ENCODE data around the gene DCAKD.

Gene DCAKD

DNA sequence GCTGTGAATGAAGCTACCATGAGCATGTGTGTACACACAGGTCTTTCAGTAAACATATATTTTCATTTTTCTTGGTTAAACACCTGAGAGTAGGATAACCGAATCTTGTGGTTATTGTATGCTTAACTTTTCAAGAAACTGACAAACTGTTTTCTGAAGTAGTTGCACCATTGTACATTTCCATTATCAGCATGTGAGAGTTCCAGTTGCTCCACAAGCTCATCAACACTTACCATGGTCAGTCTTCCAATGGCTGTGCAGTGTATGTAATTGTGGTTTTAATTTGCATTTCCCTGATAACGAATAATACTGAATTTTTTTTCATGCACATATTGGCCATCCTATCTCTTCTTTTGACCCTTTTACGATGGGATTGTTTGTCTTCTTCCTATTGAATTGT, 52.0 kb downstream of the DCAKD start:
- no peak for DNase-seq (ENCODE audit: low spot score)

DNA sequence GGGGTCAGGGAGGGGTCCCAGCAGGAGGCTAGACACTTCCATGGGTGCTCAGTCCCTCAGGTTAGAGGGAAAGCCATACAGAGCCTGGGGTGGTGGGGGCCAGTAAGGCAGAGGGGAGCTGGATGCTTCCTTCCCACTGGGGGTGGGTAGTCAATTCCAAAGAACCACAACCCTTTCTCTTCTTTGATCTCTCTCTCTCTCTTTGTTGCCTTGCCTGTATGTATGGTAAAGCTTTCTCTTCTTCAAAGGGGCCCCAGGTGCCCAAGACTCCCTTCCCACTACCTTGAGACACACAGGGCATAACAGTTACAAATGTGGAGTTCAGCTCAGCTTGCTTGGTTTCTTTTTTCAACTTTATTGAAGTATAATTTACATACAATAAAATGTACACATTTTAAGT, 52.8 kb downstream of the DCAKD start:
- no peak for DNase-seq (ENCODE audit: low spot score)

DNA sequence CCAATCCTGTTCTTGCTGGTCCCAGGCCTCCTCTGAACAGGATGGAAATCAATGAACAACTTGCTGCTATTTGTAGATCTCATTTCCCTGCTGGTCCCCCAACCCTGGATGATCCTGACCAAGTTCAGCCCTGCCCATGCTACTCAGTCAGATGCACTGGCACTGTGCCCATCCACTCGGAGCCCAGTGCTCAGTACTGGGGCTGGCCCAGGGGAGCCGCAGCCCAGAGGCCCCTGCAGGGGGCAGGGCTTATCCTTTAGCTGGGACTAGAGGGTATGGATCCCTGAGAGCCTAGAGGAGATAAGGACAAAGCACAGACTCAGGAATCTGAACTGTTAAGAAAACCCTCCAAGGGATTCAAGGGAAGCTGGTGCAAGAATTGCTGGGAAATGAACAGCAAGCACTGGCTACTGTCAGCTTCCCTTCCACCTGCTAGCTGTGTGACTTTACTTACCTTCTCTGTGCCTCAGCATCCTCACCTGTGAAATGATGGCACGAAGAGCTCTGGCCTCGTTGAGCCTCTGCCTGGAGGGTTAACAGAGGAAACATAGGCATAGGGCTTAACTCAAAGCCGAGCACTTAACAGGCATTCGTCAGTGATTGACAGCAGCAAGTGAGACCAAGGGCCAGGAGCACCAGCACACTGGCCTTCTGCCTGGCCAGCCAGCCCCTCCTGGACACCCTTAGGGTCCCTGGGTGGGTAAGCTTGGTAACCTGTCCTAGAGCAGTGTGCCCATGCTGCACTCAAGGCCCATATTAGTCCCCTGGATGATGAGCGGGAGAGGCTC, 53.5 kb downstream of the DCAKD start:
- DNase-seq (ENCODE audit: low spot score) = no peak

DNA sequence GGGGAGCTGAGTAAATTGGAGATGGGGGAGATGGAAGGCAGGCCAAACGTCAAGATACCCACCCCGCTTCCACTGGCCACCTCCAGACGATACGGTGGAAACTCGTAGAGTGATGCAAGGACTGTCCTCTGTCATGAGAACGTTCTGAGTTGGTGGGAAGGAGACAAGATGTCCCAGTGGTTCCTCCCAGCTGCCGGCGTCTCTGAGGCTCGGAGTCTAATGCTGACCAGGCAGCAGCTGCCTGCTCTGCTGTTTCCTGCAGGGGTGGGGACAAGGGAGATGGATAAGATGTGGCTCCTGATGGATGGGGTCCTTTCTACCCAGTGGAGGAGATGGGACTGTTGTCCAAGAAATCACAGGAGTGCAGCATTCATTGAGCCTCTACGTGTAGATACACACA, 55.1 kb downstream of the DCAKD start:
- DNase-seq (ENCODE audit: low spot score) = no peak

DNA sequence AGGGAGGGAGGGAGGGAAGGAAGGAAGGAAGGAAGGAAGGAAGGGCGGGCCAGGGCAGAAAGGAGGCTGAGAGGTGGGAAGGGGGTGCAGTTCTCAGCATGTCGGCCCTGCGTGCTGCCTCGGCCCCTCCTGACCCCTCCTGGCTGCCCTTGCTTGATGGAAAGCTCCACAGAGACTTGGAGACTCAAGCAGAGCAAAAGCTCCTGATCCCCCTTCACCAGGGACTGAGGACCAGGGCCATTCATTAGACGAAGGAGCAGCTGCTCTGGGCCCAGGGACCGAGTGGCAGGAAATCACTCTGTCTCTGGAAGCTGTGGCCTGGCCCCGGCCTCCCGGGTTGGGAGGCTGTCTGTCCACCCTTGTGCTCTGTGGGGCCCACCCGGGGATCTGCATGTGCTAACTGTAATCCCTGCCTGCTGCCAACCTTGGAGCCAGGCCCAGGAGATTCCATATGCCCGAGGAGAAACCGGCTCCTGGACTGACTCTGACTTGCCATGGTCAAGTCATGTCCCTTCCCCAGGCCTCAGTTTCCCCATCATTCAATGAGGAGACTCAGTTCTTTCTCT, 55.9 kb downstream of the DCAKD start:
- no peak for DNase-seq (ENCODE audit: low spot score)

DNA sequence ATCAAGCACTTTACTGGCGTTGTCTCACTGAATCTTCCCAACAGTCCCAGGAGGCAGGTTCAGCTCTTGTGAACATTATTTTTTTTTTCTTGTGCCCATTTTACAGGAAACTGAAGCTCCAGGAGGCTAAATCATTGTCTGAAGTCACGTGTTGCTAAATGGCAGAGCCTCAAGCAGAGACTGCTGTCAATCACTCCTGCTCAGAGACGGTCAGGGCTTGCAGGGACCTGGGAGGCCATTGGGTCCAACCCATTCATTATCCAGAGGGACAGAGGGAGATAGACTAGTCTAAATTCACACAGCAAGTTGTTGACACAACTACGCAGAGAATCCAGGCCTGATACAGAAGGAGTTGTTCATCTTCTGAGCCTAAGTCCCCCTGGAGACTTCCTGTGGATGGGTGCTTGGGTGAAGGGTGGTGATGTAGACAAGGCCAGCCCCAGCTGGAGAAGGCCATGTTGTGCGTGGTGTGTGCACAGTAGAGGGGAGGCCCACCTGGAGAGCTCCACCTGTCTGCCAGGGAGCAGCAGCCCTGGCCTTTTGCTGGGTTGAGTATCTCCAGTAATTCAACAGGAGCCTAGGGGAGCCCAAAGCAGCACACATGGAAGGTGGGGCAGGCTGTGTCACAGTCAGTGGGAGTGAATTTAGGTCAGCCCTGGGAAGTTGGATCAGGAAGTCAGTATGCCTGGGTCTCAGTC, 59.0 kb downstream of the DCAKD start:
- no peak for DNase-seq (ENCODE audit: low spot score)

DNA sequence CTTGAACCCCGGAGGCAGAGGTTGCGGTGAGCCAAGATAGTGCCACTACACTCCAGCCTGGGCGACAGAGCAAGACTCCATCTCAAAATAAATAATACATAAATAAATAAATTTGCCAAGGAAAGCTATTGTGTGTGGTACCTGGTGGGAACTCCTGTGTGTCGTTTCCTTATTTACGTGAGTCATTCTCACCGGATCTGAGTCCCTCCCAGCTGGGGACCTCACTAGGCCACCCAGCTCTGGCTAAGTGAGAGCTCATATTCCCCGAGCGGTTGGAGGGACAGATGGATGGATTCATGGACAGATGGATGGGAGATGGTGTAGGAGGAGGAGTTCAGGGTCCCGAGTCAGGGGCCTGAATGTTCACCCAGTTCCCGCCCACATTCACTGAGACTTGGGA, 60.4 kb downstream of the DCAKD start:
- DNase-seq (ENCODE audit: low spot score) = no peak

DNA sequence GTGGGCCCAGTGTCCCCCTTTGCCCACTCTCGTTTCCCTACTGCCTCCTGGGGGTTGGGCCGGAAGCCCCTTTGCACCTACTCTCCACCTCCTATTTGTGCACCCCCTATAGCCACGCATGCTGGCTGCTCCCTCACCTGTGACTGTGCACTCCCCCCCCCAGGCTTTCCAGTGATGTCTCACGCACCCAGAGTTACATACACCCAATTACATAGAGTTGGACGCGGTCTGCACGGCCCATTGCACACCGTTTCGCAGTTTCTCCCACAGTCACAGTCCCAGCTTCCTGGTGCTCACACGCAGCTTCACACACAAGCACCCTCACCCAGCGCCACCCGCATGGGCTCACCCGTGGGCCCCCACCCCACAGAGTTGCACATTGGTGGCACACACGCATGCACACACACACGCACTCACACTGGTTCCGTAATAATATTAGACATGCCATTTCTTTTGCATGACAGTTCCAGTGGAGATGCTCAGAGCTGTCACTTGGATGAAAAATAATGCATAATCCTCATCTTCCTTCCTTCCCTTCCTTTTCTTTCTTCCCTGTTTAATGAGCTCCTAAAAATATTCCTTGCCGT, 61.8 kb downstream of the DCAKD start:
- no peak for DNase-seq (ENCODE audit: low spot score)

DNA sequence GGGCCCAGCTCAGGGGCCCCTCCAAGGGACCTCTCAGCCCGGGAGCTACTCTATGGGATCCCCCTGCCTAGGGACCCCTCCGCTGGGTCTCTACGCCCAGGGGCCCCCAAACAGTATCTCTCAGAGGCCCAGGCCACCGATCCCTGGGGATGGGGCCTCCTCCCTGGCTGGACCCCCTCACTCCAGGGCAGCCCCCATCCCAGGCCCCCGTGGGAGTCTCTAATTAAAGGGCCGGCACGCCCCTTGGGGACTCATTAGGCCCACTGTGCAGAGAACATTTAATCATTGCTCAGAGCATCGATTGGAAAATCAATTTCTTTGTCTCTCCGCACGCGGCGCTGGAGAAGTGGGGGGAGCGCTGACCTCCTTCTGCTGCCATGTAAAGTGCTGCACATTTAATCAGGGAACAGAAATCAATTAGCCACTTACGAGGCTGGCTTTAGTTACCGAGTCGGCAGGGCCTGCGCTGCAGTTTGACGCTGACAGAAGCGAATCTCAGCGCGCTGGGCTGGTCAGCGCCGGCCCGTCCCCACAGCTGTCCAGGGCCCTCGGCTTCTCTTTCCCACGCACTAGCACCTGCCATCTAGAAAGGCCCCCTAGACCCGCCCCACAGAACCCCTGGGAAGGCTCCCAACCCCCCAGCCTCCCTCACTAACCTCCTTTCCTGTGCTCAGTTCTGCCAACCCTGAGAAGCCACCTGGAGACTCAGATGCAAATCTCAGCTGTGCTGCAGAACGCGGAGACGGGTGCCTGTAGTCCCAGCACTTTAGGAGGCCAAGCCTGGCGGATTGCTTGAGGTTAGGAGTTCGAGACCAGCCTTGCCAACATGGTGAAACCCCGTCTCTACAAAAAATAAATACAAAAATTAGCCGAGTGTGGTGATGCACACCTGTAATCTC, 63.1 kb downstream of the DCAKD start:
- DNase-seq (ENCODE audit: low spot score) = no peak

DNA sequence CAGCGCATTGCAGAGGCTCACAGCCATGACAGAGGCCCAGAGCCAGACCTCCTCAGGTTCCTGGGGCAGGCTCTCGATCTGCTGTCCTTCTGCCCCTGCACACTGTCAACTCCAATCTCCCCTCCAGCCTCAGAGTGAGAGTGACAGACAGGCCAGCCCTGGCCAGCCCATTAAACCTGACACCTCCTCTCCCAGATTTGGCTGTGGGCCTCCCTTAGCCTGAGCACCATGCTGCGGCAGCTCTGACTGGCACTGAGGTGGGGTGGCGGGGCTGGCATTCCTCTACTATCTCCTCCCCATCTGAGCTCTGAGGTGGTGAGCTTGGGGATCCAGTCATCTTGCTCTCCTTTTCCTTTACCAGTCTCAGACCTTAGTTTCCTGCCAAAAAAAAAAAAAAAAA, 67.9 kb downstream of the DCAKD start:
- no peak for DNase-seq (ENCODE audit: low spot score)

DNA sequence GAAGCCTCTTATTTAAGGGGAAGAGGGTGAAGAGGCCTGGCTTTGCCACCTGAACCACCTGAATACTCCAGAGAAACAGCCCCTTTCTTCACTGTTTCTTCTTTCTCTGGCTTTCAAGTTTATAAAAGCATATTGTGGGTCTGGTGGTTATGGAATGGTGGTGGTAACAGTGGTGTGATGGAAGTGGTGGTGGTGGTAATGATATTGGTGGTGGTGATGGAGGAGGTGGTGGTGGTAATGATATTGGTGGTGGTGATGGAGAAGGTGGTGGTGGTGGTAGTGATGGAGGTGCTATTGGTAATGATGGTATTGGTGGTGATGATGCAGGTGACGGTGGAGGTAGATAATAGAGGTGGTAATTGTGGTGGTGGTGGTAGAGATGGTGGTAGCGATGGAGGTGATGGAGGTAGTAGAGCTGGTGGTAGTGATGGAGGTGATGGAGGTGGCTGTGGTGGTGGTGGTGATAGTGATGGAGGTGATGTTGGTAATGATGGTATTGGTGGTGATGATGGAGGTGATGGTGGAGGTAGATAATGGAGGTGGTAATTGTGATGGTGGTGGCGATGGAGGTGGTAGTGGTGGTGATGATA, 69.2 kb downstream of the DCAKD start:
- no peak for DNase-seq (ENCODE audit: low spot score)

DNA sequence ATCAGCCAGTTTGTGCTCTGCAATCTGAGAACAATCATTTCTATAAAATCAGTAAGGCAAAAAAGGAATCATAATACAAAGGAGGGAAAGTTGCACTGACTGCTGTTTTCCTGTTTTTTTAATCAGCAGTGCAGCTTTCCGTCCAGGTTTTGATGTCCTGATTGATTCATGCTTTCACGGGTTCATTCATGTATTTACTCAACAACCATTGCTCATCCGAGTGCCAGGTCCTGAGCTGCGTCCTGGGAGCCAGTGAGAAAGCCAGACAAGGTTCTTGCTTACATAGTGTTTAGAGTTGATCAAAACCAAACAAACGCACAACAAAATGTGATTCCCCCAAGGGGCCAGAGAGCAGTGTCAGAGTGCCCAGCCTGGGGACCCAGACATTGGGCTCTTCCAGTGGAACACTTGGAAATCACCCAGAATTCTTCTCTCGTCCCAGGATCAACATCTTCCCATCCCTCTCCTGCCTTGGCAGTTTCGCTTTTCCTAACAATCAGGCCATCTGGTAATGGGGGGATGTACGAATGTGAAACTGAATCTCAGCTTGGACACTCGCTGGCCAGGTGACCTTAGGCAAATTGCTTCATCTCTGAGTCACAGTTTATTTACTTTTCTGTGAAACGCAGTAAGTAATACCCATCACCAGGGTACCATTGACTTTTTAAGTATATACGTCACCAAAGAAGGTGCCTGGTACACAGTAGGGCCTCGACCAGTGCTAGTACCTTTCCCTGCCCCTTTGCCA, 70.0 kb downstream of the DCAKD start:
- no peak for DNase-seq (ENCODE audit: low spot score)

DNA sequence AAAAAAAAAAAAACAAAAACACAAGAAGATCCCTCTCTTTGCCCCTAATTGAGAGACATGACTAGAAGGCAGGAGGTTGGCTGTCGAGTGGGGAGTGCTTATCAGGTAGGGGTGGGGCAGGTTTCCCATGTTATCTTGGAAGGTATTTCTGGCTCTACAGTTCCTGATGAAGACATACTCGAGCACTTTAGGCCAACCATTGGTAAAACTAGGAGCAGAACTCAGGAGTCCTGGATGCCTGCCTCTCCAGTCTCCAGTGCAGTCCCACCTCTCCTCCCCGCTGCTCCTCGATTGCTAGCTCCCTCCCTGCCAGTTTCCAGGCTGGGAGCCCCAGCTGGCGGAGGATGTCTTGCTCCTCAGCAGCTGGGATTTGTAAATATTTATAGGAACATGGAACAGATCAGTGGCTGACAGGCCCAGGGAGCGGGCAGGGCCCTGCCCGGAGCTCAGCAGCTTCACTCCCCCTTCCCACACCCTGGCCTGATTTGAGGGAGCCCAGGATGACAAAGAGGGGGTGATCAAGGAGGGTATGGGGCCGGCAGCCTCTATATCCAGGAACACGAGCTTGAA, 71.9 kb downstream of the DCAKD start:
- DNase-seq (ENCODE audit: low spot score) = no peak

DNA sequence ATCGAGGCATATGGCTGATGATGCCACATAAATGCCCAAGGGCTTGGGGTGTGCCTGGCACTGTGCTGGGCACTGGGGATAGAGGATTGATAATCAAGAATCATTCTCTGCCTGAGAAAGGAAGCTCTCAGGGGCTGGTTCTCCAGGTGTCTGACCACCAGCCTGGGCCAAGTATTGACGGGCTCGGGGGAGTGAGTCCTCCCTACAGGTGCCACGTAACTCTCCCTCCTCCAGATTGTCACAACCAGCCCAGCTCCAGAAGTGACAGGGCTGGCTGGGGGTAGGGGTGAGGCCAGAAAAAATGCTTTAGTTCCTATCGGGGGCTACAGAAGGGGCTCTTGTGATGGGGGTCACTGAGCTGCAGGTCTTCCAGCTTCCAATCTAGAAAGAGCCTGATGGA, 72.6 kb downstream of the DCAKD start:
- no peak for DNase-seq (ENCODE audit: low spot score)

DNA sequence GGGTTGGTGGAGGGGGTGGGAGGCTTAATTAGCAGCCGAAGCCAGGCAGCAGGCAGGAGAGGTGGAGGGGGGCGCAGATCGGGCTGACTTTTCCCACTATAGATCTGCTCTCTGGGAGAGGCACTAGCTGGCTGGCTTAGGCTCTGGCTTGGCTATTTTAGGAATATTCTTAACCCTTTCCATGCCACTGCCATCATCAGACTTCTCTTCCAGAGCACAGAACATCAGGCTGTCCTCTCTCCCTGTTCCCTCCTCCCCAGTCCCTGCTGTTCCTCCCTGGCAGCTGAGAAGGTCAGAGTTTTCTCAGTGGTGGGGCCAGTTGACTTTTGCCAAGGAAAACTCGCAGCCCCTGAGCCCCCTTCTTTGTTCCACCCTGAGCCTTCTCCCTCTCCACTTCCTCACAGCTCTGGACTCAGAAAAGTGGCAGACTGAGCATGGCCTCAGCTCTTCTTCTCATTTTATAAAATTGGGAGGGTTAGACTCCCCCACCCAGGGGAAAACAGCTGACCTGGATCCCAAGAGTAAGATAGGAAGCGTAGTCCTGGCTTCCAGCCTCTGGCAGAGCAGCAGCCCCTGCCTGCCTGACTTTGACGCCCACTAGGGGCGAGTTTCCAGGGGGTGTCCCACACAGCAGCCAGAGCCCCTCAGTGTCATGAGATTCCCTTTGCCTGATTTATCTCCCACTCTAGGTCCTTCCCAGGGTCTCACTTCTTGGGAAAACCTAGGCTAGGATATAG, 73.5 kb downstream of the DCAKD start:
- DNase-seq (ENCODE audit: low spot score) = no peak

DNA sequence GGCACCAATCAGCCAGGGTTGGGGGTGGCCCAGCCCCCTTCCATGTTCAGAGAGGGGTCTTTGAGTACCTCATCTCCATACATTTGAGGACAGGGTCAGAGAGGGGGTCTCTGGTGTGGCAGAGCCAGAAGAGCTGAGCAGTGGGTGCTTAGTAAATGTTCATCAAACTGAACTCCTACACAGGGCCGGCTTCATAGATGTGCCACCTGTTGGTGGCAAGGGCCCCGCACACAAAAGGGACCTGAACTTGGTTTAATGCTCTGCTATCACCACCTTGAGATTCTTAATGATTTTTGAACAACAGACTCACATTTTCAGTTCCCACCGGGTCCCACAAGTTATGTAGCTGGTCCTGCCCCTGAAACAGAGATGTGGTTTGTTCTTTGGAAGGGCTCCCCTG, 74.4 kb downstream of the DCAKD start:
- DNase-seq (ENCODE audit: low spot score) = no peak

DNA sequence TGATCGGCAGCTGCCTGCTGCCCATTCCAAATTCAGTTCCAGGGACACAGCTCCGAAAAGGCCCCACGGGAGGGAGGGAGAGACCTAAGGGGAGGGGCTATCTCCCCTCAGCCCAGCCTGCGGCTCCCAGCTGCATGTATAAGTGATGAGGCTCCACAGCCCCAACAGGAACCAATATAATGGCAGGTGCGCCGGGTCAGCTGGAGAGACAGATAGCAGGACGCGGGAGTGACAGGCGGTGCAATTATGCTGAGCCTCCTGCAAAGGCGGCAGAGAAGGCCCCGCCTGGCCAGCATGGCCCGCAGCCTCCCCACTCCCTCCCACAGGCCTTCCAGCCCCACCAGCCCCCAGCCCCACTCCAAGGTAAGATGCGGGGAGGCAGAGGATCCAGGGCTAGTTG, 75.2 kb downstream of the DCAKD start:
- DNase-seq (ENCODE audit: low spot score) = no peak
